ENCODE results near the gene DSCAML1. TPM values are rescaled to one million over a fixed set of nuclear protein-coding genes. Genes with fewer than 3 reads are reported as not detected.

The DSCAML1 gene
- total RNA-seq, 1 donor, result not detected

DNA sequence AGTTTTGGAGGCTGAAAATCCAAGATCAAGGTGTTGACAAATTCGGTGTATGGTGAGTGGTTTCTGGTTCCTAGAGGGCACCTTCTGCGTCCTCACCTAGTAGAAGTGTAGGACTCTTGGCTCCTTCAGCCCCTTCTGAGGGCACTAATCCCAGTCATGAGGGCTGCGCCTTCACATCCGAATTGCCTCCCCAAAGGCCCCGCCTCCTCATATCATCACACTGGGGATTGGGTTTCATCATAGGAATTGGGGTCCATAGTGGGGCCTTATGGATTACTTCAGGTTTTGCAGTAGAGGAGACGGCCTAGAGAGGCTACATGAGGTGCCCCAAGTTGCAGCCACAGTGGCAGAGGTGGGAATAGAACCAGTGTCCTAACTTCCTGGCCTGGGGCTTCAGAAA, 382.3 kb downstream of the DSCAML1 start:
- DNase-seq (ENCODE audit: low read depth), result no peak
- TF ChIP-seq, protein P1, sequence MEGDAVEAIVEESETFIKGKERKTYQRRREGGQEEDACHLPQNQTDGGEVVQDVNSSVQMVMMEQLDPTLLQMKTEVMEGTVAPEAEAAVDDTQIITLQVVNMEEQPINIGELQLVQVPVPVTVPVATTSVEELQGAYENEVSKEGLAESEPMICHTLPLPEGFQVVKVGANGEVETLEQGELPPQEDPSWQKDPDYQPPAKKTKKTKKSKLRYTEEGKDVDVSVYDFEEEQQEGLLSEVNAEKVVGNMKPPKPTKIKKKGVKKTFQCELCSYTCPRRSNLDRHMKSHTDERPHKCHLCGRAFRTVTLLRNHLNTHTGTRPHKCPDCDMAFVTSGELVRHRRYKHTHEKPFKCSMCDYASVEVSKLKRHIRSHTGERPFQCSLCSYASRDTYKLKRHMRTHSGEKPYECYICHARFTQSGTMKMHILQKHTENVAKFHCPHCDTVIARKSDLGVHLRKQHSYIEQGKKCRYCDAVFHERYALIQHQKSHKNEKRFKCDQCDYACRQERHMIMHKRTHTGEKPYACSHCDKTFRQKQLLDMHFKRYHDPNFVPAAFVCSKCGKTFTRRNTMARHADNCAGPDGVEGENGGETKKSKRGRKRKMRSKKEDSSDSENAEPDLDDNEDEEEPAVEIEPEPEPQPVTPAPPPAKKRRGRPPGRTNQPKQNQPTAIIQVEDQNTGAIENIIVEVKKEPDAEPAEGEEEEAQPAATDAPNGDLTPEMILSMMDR (IDR thresholded peaks at IDR 0.05; ENCODE audit: insufficient read depth, low read depth, low read length), result no peak
- no peak overlapping the region for H3K4me3 ChIP-seq (ENCODE audit: low read depth, low read length)

DNA sequence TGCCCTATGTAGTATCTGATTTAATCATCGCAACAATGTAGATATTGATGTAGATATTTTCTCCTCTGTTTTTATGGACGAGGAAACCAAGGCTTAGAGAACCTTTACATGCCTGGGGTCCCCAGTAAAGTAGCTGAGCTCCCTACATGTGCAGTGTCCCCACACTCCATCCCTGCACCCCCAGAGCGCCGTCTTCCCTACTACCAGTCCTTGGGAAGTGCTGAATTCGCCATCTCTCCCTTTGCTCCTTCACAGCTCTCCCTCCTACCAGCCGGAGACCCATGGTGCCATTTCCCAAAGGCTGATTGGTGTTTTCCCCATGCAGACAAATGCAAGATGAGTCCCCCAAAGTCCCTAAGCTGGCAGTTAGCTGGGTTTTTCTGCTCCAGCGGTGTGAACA, 383.4 kb downstream of the DSCAML1 start:
- DNase-seq (ENCODE audit: low read depth), result no peak

DNA sequence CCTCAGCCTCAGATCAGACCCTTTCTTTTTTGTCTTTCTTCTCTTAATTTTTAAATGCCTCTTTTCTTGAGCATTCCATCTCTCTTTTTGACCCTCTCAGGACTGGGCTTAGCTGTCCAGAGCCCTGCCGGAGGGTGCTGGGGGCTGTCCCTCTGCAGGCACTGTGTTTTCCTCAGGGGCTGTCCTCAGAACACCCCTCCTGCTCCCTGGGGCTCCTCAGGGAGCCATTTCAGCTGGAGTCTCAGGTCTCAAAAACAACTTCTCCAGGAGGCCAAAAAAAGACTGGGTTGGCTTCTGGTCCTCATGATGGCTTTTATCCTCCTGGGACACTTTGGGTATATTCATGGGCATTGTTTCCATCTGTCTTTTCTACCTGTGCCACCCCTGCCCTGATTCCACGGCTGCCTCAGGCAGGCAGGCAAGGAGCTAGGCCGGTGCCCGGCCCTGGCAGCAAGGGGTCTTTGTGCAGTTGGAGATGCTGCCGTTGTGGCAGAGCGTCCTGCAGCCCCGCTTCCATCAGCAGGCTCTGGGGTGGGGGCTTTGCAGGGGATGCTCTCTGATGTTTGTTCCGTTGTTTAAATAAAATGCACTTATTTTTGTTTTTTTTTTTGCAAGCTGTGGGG, 384.3 kb downstream of the DSCAML1 start:
- no peak overlapping the region for H3K4me3 ChIP-seq (ENCODE audit: low read depth, low read length)
- TF ChIP-seq, protein P1 (IDR thresholded peaks at IDR 0.05; ENCODE audit: insufficient read depth, low read depth, low read length), result no peak
- no peak for DNase-seq (ENCODE audit: low read depth)

More for the DNA sequence above, 383.4 kb downstream of the DSCAML1 start:
- TF ChIP-seq, protein P1 (IDR thresholded peaks at IDR 0.05; ENCODE audit: insufficient read depth, low read depth, low read length), result no peak
- no peak overlapping the region for H3K4me3 ChIP-seq (ENCODE audit: low read depth, low read length)

DNA sequence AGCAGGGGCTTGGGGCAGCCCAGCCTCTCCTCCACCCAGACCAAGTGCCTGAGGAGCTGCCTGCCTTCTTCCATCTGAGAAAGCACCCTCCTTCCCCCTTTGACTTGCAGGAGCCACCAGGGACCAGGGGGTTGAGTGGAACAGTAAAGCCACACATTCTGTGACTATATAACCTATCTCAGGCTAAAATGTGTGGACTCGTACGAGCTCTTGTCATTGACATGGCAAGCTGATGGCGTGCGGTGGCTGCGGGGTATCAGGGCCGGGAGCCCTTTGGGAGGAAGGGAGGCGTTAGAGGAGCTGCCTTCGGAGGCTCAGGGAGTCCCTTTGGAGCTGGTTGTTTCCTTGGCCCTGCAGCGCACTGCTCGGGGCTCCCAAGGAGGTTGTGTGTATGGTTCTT, 384.8 kb downstream of the DSCAML1 start:
- no peak overlapping the region for H3K4me3 ChIP-seq (ENCODE audit: low read depth, low read length)
- DNase-seq (ENCODE audit: low read depth), result no peak
- TF ChIP-seq, protein P1 (IDR thresholded peaks at IDR 0.05; ENCODE audit: insufficient read depth, low read depth, low read length), result no peak

DNA sequence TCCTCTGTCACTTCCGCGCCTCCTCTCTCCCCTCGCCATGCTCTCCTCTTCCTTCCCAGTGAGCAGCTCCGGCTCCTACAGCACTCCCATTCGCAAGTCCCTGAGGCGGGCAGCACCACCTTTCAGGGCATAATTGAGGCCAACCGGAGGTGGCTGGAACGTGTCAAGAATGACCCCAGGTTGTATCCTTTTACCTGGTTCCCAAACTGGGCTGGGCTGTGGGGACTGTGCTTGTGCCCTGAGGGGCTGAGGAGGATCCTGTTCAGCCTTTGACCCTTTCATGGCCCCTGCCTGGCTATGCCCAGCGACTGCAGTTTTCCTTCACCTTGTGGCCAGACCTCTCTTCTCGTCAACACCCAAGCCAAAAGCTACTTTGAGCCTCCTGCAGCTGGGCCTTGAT, 385.3 kb downstream of the DSCAML1 start:
- no peak overlapping the region for H3K4me3 ChIP-seq (ENCODE audit: low read depth, low read length)
- no peak for DNase-seq (ENCODE audit: low read depth)
- TF ChIP-seq, protein P1 (IDR thresholded peaks at IDR 0.05; ENCODE audit: insufficient read depth, low read depth, low read length), result no peak

DNA sequence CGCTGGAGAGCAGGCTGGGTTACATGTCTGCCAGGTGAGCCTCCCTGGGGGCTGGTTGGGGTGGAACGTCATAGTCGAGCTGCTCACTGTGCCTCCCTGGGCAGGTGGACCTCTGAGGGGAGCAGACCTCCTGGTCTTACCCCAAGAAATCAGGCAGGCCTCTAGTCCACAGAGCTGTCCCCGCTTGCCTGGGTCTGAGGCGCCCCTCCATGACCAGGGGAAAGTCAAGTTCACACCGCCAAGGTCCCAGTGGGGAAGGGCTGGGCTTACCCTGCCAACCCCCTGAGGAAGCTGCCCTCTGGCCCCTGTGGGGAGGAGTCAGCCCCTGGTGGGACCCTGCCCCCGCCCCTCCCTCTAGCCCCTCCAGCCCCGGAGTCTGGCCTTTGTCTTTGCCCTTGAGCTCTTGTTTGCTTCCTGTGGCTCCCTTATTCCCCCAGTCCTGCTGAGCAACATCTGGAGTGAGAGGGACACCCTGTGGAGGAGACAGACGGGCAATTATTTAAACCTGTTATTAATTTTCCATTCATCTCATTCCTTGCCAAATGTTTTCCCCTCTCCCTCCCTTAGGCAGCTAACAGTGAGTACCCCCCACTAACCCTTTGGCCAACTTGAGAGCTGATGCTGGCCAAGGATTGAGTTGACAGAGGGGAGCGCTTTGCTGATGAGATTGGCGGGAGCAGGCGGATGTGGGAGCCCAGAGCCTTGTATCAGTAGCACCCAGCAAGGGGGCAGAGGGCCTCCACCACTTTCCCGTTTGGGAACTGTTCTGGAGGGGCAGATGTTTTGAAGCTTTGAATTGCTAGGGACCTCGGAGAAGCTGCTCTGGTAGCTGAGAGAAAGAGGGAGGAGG, 385.9 kb downstream of the DSCAML1 start:
- no peak overlapping the region for H3K4me3 ChIP-seq (ENCODE audit: low read depth, low read length)
- no peak for DNase-seq (ENCODE audit: low read depth)
- TF ChIP-seq, protein P1 (IDR thresholded peaks at IDR 0.05; ENCODE audit: insufficient read depth, low read depth, low read length), result no peak
